ENCODE data around the gene SPECC1.

The SPECC1 gene

DNA sequence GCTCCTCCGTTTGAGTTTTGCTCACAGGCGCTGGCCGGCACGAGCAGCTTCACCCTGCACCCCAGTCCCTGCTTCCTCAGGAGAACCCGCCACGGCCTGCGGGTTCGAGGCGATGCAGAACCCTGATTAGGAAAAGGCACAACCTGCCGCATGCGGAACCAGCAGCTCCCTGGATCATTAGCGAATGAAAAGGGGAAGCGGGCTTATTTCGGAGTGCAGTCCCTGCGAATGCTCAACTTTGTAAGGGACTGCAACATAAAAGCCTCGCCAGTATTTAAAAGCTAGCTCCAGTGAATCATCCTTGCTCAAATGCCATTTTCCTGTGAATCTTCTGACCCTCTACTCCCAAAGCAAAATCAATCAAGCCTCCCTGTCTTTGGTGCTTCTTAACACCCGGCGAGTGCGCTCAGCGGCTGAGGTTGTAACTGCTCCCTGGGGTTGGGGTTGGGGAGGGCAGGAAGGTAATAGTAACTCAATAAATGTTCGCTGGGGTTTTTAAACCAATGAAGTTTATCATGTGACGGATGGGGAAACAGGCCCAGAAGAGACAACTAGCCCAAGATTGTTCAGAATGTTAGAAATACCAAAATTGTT, 30.9 kb upstream of the SPECC1 start:
- Histone ChIP-seq H3K27me3 (no peaks in the 10 kb centered on the region), H3K4me1 (no peaks in the 10 kb centered on the region), H3K9me3 (no peaks in the 10 kb centered on the region), H3K4me3 (ENCODE audit: low read depth, low read length) (peak overlapping the region; percentile 80), H3K36me3 (no peaks in the 10 kb centered on the region)
- TF ChIP-seq, protein P1, sequence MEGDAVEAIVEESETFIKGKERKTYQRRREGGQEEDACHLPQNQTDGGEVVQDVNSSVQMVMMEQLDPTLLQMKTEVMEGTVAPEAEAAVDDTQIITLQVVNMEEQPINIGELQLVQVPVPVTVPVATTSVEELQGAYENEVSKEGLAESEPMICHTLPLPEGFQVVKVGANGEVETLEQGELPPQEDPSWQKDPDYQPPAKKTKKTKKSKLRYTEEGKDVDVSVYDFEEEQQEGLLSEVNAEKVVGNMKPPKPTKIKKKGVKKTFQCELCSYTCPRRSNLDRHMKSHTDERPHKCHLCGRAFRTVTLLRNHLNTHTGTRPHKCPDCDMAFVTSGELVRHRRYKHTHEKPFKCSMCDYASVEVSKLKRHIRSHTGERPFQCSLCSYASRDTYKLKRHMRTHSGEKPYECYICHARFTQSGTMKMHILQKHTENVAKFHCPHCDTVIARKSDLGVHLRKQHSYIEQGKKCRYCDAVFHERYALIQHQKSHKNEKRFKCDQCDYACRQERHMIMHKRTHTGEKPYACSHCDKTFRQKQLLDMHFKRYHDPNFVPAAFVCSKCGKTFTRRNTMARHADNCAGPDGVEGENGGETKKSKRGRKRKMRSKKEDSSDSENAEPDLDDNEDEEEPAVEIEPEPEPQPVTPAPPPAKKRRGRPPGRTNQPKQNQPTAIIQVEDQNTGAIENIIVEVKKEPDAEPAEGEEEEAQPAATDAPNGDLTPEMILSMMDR (IDR thresholded peaks at IDR 0.05; ENCODE audit: low read depth, low read length) = no peak
- DNase-seq = no peak

DNA sequence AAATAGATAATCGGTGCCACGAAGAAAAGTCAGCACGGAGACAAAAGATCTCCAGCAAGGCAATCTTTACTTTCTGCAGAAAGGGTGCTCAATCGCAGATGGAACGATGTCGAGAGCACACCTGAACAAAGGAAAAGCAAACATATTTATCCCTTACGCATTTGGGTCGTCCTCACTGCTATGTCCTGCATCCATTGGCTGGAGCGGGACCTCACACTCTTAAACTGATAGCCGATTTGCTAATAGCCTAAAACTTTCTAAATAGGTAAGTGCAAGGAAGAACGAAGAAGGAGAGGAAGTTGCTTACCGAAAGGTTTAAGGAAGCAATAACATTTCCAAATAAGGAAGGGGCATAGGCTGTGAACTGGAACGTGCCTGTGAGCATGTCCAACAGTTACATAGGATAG, 30.4 kb upstream of the SPECC1 start:
- Histone ChIP-seq H3K9me3 (no peaks in the 10 kb centered on the region), H3K4me1 (no peaks in the 10 kb centered on the region), H3K27me3 (no peaks in the 10 kb centered on the region), H3K36me3 (no peaks in the 10 kb centered on the region), H3K4me3 (ENCODE audit: low read depth, low read length) (no peak overlapping the region)
- no peak for DNase-seq
- TF ChIP-seq, protein P1 (IDR thresholded peaks at IDR 0.05; ENCODE audit: low read depth, low read length) = no peak

DNA sequence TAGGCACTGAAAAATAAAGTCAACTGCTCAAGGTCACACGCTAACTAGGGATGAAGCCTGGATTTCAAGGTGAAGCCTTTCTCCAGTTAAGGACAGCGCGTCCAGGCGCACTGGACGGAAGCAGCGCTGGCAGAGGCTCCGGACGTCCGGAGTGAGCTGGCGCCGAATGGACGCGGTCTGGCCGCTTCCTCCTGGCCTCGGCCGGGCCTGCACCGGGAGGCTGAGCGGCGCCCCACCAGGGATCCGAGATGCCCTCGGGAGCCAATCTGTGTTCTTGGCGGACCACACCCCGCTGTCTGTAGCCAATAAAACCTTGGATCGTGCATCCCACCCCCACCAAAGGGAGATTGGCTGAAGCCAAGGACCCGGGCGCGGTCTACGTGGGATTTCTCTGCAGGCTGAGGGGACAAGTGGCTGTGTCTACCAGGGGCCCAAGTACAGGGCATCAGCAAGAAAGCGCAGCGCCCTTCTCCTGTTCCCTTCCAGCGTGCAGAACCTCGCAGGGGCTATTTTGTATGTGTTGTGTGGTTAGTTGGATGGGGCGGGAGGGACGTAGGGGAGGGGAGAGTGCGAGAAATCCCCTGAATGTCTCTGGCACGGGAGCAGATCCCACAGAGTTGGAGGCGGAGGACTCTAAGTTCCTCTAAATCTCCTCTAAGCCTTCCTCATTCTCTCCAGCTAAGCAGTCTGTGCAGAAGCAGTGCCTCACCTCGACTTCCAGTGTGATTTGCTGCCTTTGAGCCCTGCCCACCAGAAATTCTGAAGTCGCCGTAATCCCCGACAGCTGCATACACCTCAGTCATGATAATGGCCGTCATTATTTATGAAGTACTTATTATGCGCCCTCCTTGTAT, 29.0 kb upstream of the SPECC1 start:
- Histone ChIP-seq H3K4me1 (no peaks in the 10 kb centered on the region), H3K9me3 (no peaks in the 10 kb centered on the region), H3K4me3 (ENCODE audit: low read depth, low read length) (no peak overlapping the region), H3K27me3 (no peaks in the 10 kb centered on the region), H3K36me3 (no peaks in the 10 kb centered on the region)
- no peak for DNase-seq
- TF ChIP-seq, protein P1 (IDR thresholded peaks at IDR 0.05; ENCODE audit: low read depth, low read length) = no peak

DNA sequence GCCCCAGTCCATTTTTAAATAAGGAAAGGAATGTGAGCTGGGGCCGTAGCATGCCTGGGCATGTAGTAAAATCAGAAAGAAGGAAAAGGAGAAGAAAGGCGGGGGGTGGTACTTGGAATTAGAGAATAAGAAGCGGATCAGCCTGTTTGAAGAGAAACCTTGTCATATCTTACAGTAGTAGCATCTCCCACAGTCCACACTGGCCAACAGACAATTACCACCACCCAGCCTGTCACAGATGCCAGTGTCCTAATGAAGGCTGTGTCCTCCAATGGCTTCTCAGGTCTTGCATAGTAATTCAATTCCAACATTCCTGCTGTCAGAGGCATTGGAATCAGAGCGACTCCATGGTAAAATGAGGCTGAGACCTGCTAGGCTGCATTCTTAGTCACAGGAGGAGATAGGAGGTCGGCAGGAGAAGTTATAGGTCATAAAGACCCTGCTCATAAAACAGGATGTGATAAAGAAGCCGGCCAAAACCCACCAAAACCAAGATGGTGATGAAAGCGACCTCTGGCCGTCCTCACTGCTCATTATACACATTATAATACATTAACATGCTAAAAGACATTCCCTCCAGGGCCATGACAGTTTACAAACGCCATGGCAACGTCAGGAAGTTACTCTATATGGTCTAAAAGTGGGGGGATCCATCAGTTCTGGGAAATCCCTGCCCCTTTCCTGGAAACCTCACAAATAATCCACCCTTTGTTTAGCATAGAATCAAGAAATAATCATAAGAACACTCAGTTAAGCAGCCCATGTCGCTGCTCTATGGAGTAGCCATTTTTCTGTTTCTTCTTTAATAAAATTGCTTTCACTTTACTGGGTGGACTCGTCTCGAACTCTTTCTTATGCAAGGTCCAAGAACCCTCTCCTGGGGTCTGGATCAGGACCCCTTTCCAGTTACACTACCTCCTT, 22.0 kb upstream of the SPECC1 start:
- no peaks in the 10 kb centered on the region for H3K4me1 ChIP-seq
- no peaks in the 10 kb centered on the region for H3K36me3 ChIP-seq
- no peaks in the 10 kb centered on the region for H3K9me3 ChIP-seq
- H3K27me3 ChIP-seq = no peaks in the 10 kb centered on the region
- H3K4me3 ChIP-seq (ENCODE audit: low read depth, low read length) = no peak overlapping the region
- no peak for DNase-seq
- TF ChIP-seq, protein P1 (IDR thresholded peaks at IDR 0.05; ENCODE audit: low read depth, low read length) = no peak

DNA sequence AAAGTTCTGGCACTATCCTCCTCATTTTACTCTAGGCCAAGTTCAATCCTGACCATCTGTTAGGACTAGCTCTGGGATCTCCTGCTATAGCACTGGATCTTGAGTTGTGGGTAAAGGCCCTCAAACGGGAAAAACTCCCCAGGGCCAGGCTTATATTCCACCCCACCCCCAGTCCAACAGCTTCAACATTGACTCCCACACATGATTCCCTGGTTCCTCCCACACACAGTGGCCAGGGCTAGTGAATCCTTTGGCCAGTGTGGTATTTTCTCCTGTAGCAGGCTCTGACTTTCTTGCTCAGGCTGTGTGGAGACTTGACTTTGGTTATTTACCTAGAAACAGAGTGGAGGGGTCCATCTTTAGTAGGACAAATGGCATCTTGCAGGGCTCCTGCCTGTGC, 21.3 kb upstream of the SPECC1 start:
- no peak overlapping the region for H3K4me3 ChIP-seq (ENCODE audit: low read depth, low read length)
- H3K36me3 ChIP-seq = no peaks in the 10 kb centered on the region
- TF ChIP-seq, protein P1 (IDR thresholded peaks at IDR 0.05; ENCODE audit: low read depth, low read length) = no peak
- no peak for DNase-seq
- H3K27me3 ChIP-seq = no peaks in the 10 kb centered on the region
- no peaks in the 10 kb centered on the region for H3K9me3 ChIP-seq
- no peaks in the 10 kb centered on the region for H3K4me1 ChIP-seq

Measured in BE2C (cell line).